ENCODE results near the gene WNT11.

DNA sequence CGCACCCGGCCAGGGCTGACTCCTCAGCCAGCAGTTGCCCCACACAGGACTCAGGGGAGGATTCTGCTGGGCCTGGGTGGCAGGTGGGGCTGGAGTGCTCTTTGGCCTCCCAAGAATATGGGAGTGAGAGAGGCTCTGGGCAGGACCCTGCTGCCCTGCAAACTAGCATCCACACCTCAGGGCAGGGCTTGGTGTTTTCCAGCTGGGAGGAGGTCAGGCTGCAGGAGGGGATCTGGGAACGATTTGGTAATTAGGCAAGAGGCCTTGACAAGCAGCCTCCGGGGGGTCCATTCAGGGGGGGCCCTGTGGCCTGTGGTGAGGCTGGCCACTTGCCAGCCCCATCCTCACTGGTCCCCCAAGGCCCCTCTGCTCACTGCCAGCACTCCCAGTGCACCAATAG is 35.8 kb downstream of the WNT11 start:
- TF ChIP-seq, protein P1, sequence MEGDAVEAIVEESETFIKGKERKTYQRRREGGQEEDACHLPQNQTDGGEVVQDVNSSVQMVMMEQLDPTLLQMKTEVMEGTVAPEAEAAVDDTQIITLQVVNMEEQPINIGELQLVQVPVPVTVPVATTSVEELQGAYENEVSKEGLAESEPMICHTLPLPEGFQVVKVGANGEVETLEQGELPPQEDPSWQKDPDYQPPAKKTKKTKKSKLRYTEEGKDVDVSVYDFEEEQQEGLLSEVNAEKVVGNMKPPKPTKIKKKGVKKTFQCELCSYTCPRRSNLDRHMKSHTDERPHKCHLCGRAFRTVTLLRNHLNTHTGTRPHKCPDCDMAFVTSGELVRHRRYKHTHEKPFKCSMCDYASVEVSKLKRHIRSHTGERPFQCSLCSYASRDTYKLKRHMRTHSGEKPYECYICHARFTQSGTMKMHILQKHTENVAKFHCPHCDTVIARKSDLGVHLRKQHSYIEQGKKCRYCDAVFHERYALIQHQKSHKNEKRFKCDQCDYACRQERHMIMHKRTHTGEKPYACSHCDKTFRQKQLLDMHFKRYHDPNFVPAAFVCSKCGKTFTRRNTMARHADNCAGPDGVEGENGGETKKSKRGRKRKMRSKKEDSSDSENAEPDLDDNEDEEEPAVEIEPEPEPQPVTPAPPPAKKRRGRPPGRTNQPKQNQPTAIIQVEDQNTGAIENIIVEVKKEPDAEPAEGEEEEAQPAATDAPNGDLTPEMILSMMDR (IDR thresholded peaks at IDR 0.05; ENCODE audit: low read length), result no peak
- no peak for TF ChIP-seq EZH2 (optimal IDR thresholded peaks at IDR 0.05; ENCODE audit: low read depth, low read length)

Measured in MM.1S (cell line).